IMR-90 (cell line): Measurements from ENCODE around the gene TJP1. TPM values are rescaled to one million over a fixed set of nuclear protein-coding genes. Genes with fewer than 3 reads are reported as not detected.

Experiments used
- ATAC-seq: fragments of 200-7000 bp; cut with Tn5 transposase; 2 replicates; pipeline ENCODE4 v1.9.1; 2020; ENCODE audit warnings: low read depth, mild to moderate bottlenecking, moderate library complexity
- BruUV-seq: library from RNA; stranded (reverse); fragments of 400-500 nt; replicated peaks from 2 replicates; lab custom pipeline; 2021; lab: Mats Ljungman, UMichigan
- CTCF ChIA-PET: fragments of 300-600 bp; formaldehyde crosslinking; extraction: SDS; loops from one replicate; lab custom pipeline; 2021; ENCODE audit warnings: antibody characterized with exemption; lab: Yijun Ruan, JAX
- POLR2A ChIA-PET: fragments of 300-600 bp; sonication (Branson Sonifier 250); formaldehyde crosslinking; loops from one replicate; lab custom pipeline; 2022; ENCODE audit warnings: antibody characterized with exemption; ENCODE audit not compliant: unreplicated experiment; lab: Charles Lee
- DNase-seq: peaks from one replicate; pipeline ENCODE4 v3.0.0; 2013
- H2AFZ ChIP-seq: replicated peaks from 2 replicates; pipeline ENCODE3; 2013; ENCODE audit warnings: low read length, mild to moderate bottlenecking; ENCODE audit not compliant: poor library complexity
- H2AK5ac ChIP-seq: 2 replicates; pipeline ENCODE4 v1.6.1; 2013; ENCODE audit warnings: low read depth, low read length, inconsistent platforms
- H2AK9ac ChIP-seq: replicated peaks from 2 replicates; pipeline ENCODE3; 2013; ENCODE audit warnings: mild to moderate bottlenecking, low read depth, low read length, moderate library complexity; ENCODE audit not compliant: poor library complexity
- H2BK120ac ChIP-seq: 2 replicates; pipeline ENCODE4 v1.6.1; 2013; ENCODE audit warnings: low read depth, low read length, inconsistent platforms
- H2BK15ac ChIP-seq: 3 replicates; pipeline ENCODE4 v1.6.1; 2013; ENCODE audit warnings: low read depth, low read length, inconsistent platforms
- H2BK20ac ChIP-seq: 2 replicates; pipeline ENCODE4 v1.6.1; 2013; ENCODE audit warnings: low read depth, mild to moderate bottlenecking, inconsistent platforms, low read length, moderate library complexity
- H2BK5ac ChIP-seq: 2 replicates; pipeline ENCODE4 v1.6.1; 2013; ENCODE audit warnings: mild to moderate bottlenecking, low read depth, low read length, inconsistent platforms; ENCODE audit not compliant: poor library complexity, severe bottlenecking
- H3K14ac ChIP-seq: replicated peaks from 2 replicates; pipeline ENCODE4 v1.6.1; 2013; ENCODE audit warnings: low read depth, low read length, inconsistent platforms
- H3K18ac ChIP-seq: 2 replicates; pipeline ENCODE4 v1.6.1; 2013; ENCODE audit warnings: low read depth, low read length, control low read depth
- H3K23ac ChIP-seq: 2 replicates; pipeline ENCODE4 v1.6.1; 2013; ENCODE audit warnings: low read depth, low read length, inconsistent platforms
- H3K27ac ChIP-seq: 2 replicates; pipeline ENCODE4 v1.5.1; 2013; ENCODE audit warnings: mild to moderate bottlenecking, control low read depth, low read length; ENCODE audit not compliant: insufficient read depth
- H3K27me3 ChIP-seq: 2 replicates; pipeline ENCODE4 v1.6.1; 2013; ENCODE audit warnings: low read length; ENCODE audit not compliant: control insufficient read depth, insufficient read depth
- H3K36me3 ChIP-seq: 2 replicates; pipeline ENCODE4 v1.6.1; 2013; ENCODE audit warnings: low read length, mixed read lengths; ENCODE audit not compliant: control insufficient read depth, insufficient read depth
- H3K4ac ChIP-seq: 2 replicates; pipeline ENCODE4 v1.6.1; 2013; ENCODE audit warnings: low read depth, low read length, inconsistent platforms
- H3K4me1 ChIP-seq: 2 replicates; pipeline ENCODE4 v1.6.1; 2013; ENCODE audit warnings: low read length, mixed read lengths; ENCODE audit not compliant: control insufficient read depth, insufficient read depth
- H3K4me2 ChIP-seq: 2 replicates; pipeline ENCODE4 v1.6.1; 2013; ENCODE audit warnings: low read depth, mild to moderate bottlenecking, control low read depth, low read length, moderate library complexity
- H3K4me3 ChIP-seq: 2 replicates; pipeline ENCODE4 v1.5.1; 2013; ENCODE audit warnings: low read depth, mild to moderate bottlenecking, control low read depth, low read length, moderate library complexity; ENCODE audit not compliant: insufficient read depth
- H3K56ac ChIP-seq: 2 replicates; pipeline ENCODE4 v1.6.1; 2013; ENCODE audit warnings: low read length, inconsistent platforms; ENCODE audit not compliant: insufficient read depth; ENCODE audit errors: extremely low read depth
- H3K79me1 ChIP-seq, 2 experiments: 2 replicates each; pipeline ENCODE4 v1.6.1; 2013; ENCODE audit warnings: low read length in 2 of 2, inconsistent platforms in 1 of 2, low read depth in 1 of 2
- H3K9ac ChIP-seq: 2 replicates; pipeline ENCODE4 v1.6.1; 2013; ENCODE audit warnings: low read depth, low read length, control low read depth
- H3K9me1 ChIP-seq: 2 replicates; pipeline ENCODE4 v1.6.1; 2013; ENCODE audit warnings: low read length, inconsistent platforms; ENCODE audit not compliant: insufficient read depth
- H3K9me3 ChIP-seq: 2 replicates; pipeline ENCODE4 v1.6.1; 2013; ENCODE audit warnings: low read length; ENCODE audit not compliant: control insufficient read depth, insufficient read depth
- H4K20me1 ChIP-seq: 2 replicates; pipeline ENCODE4 v1.6.1; 2013; ENCODE audit warnings: low read length, inconsistent platforms; ENCODE audit not compliant: insufficient read depth
- H4K5ac ChIP-seq: 2 replicates; pipeline ENCODE4 v1.6.1; 2013; ENCODE audit warnings: mild to moderate bottlenecking, low read depth, low read length, control low read depth
- H4K8ac ChIP-seq, 2 experiments: 2 replicates each; pipeline ENCODE4 v1.6.1; 2013; ENCODE audit warnings: low read depth in 2 of 2, low read length in 2 of 2, control low read depth in 1 of 2, inconsistent platforms in 1 of 2
- H4K91ac ChIP-seq: 2 replicates; pipeline ENCODE4 v1.6.1; 2013; ENCODE audit warnings: low read depth, low read length, inconsistent platforms; ENCODE audit not compliant: insufficient read depth
- BHLHE40 ChIP-seq: fragments of 150-350 bp; IDR thresholded peaks from 2 replicates; pipeline ENCODE4 v1.6.1; 2016; ENCODE audit warnings: mild to moderate bottlenecking, low read depth, low read length
- CEBPB ChIP-seq: IDR thresholded peaks from 2 replicates; pipeline ENCODE4 v1.6.1; 2012; ENCODE audit warnings: low read depth, low read length, improper control_type of control experiment
- CHD1 ChIP-seq: IDR thresholded peaks from 2 replicates; pipeline ENCODE4 v1.6.1; 2012; ENCODE audit warnings: low read depth, low read length, improper control_type of control experiment
- CTCF ChIP-seq: conservative IDR thresholded peaks from 2 replicates; pipeline ENCODE4 v1.5.1; 2012; ENCODE audit warnings: mild to moderate bottlenecking, low read depth, low read length, improper control_type of control experiment
- ELK1 ChIP-seq: fragments of 150-350 bp; IDR thresholded peaks from 2 replicates; pipeline ENCODE4 v1.6.1; 2016; ENCODE audit warnings: low read depth, mild to moderate bottlenecking, low read length, moderate library complexity, borderline replicate concordance
- FOS ChIP-seq: fragments of 150-350 bp; IDR thresholded peaks from 2 replicates; pipeline ENCODE4 v1.6.1; 2016; ENCODE audit warnings: low read depth, low read length
- MAFK ChIP-seq: IDR thresholded peaks from 2 replicates; pipeline ENCODE4 v1.6.1; 2012; ENCODE audit warnings: low read depth, low read length, improper control_type of control experiment
- MXI1 ChIP-seq: IDR thresholded peaks from 2 replicates; pipeline ENCODE4 v1.6.1; 2012; ENCODE audit warnings: low read depth, mild to moderate bottlenecking, low read length, moderate library complexity, borderline replicate concordance
- NFE2L2 ChIP-seq: fragments of 150-350 bp; IDR thresholded peaks from 2 replicates; pipeline ENCODE4 v1.6.1; 2016; ENCODE audit warnings: low read depth, mild to moderate bottlenecking, low read length
- POLR2A ChIP-seq: IDR thresholded peaks from 2 replicates; pipeline ENCODE4 v1.6.1; 2012; ENCODE audit warnings: mild to moderate bottlenecking, low read depth, low read length
- RAD21 ChIP-seq: IDR thresholded peaks from 2 replicates; pipeline ENCODE4 v1.6.1; 2012; ENCODE audit warnings: low read length, improper control_type of control experiment
- RCOR1 ChIP-seq: IDR thresholded peaks from 2 replicates; pipeline ENCODE4 v1.6.1; 2012; ENCODE audit warnings: mild to moderate bottlenecking, low read length, improper control_type of control experiment; ENCODE audit not compliant: insufficient replicate concordance
- RFX5 ChIP-seq: IDR thresholded peaks from 2 replicates; pipeline ENCODE4 v1.8.0; 2012; ENCODE audit warnings: low read depth, mild to moderate bottlenecking, low read length, moderate library complexity
- SMC3 ChIP-seq: fragments of 150-350 bp; IDR thresholded peaks from 2 replicates; pipeline ENCODE4 v1.6.1; 2016; ENCODE audit warnings: low read depth, mild to moderate bottlenecking, antibody characterized with exemption, low read length, moderate library complexity
- USF2 ChIP-seq: fragments of 150-350 bp; IDR thresholded peaks from 2 replicates; pipeline ENCODE4 v1.6.1; 2017; ENCODE audit warnings: mild to moderate bottlenecking, antibody characterized with exemption, low read length, low read depth
- WGBS, 2 experiments: methylation state at CpG; one replicate each; pipeline versions ENCODE4 v1.1.5 to v1.1.7; 2013; ENCODE audit warnings: missing lambda C conversion rate in 2 of 2; ENCODE audit not compliant: insufficient read length in 1 of 2; ENCODE audit errors: extremely low coverage in 2 of 2; 5-methylcytosine and 5-hydroxymethylcytosine counted together
- dilution Hi-C: fragments of 300-500 bp; cut with HindIII; formaldehyde crosslinking; loops from one replicate; pipeline ENCODE4 v1.14.3; 2018; ENCODE audit warnings: low sequenced_read_pairs; ENCODE audit not compliant: unreplicated experiment
- in situ Hi-C: fragments of 300-500 bp; cut with MboI; formaldehyde crosslinking; loops from 3 replicates; pipeline ENCODE4 v1.14.3; 2019; ENCODE audit warnings: low sequenced_read_pairs, inconsistent platforms, mixed read lengths
- intact Hi-C: fragments of 100-400 bp; cut with micrococcal nuclease; formaldehyde crosslinking; loops from 2 replicates; pipeline ENCODE4 v1.10.0; 2022
- polyA plus RNA-seq, 3 experiments: library from polyadenylated mRNA; depleted of rRNA; stranded (reverse); fragments of >200 nt; gene quantifications; 2 replicates each; pipeline ENCODE4 v1.2.3, GENCODE V29; 2012; ENCODE audit warnings: low replicate concordance in 1 of 3
- total RNA-seq: library from RNA; depleted of rRNA; stranded (reverse); fragments of >200 nt; gene quantifications from 2 replicates; pipeline ENCODE4 v1.2.3, GENCODE V29; 2012

Gene TJP1
- total and polyA plus RNA-seq, 2 of the 4 experiments (the other 2 are of a cell fraction), result 42.2 to 43.4 TPM

GRCh38 chr15:29696950-29697738, 125.1 kb downstream of the TJP1 start:
- Histone ChIP-seq H4K20me1 (no peaks in the 10 kb centered on the region; the same call in 1 of the 2 replicates), H2AK9ac (no peak overlapping the region), H2AFZ (no peak overlapping the region), H3K36me3 (peaks cover 10% of the 10 kb centered on the region), H4K8ac (no peak overlapping the region), H3K4me1 (no peaks in the 10 kb centered on the region), H3K4me2 (no peak overlapping the region), H4K5ac (no peak overlapping the region), H3K9me3 (no peaks in the 10 kb centered on the region), H4K91ac (no peak overlapping the region), H2BK120ac (no peak overlapping the region), H3K4me3 (no peak overlapping the region), H3K27ac (no peak overlapping the region), H2BK15ac (no peak overlapping the region), H2BK5ac (no peak overlapping the region), H2BK20ac (no peak overlapping the region), H3K9ac (no peak overlapping the region), H3K56ac (no peak overlapping the region), H3K79me1 (peaks cover 0 to 15% of the 10 kb centered on the region in 2 experiments; a peak in 1 of 4 replicates), H3K9me1 (peaks cover 12% of the 10 kb centered on the region), H3K4ac (no peak overlapping the region), H3K27me3 (no peaks in the 10 kb centered on the region), H3K14ac (no peak overlapping the region), H3K23ac (no peak overlapping the region), H2AK5ac (no peak overlapping the region), H3K18ac (no peak overlapping the region)
- BruUV-seq, result no TSS peak
- WGBS, 2 experiments, result 93% methylated on average over 6 of the region's 15 CpGs; no CpG with 5 or more reads in 1 of the 2 experiments
- ChIA-PET POLR2A (no interaction called here), CTCF (no interaction called here)
- intact Hi-C loops (no loop called here), in situ Hi-C loops (no loop called here), dilution Hi-C loops (no loop called here)
- ATAC-seq (no peak), DNase-seq (no peak)
- no peak for TF ChIP-seq MXI1
- no peak for TF ChIP-seq NFE2L2
- no peak for TF ChIP-seq RAD21
- TF ChIP-seq CTCF, result no peak
- TF ChIP-seq MAFK, result no peak
- TF ChIP-seq CHD1, result no peak
- TF ChIP-seq RCOR1, result no peak
- TF ChIP-seq POLR2A, result no peak
- no peak for TF ChIP-seq USF2
- no peak for TF ChIP-seq FOS
- no peak for TF ChIP-seq ELK1
- no peak for TF ChIP-seq CEBPB
- no peak for TF ChIP-seq RFX5
- TF ChIP-seq BHLHE40, result no peak
- no peak for TF ChIP-seq SMC3
